Thoracic aorta (tissue), 2 donors: ENCODE measurements around the gene LTN1. TPM values are rescaled to one million over a fixed set of nuclear protein-coding genes. Genes with fewer than 3 reads are reported as not detected.
A peak's percentile ranks its signal among the peaks of the same experiment; 100 is the strongest.

Experiments
- ATAC-seq: fragments of 150-250 bp; one replicate; pipeline ENCODE4 v1.8.0; 2017; ENCODE audit warnings: low read depth; ENCODE audit not compliant: insufficient number of reproducible peaks, low FRiP score
- DNase-seq: peaks from one replicate; pipeline ENCODE4 v3.0.0-alpha.2; 2020; ENCODE audit warnings: low spot score
- H3K27ac ChIP-seq, 2 donors: fragments of 200-600 bp; sonication (generic); 1 replicate in 1 of 2; 2 replicates in 1 of 2; pipeline ENCODE4 v1.5.1; 2016; ENCODE audit warnings: mild to moderate bottlenecking in 2 of 2, moderate library complexity in 2 of 2
- H3K27me3 ChIP-seq: fragments of 200-600 bp; sonication (generic); replicated peaks from 2 replicates; pipeline ENCODE4 v1.6.0; 2016; ENCODE audit warnings: mild to moderate bottlenecking; ENCODE audit not compliant: insufficient read depth
- H3K36me3 ChIP-seq: fragments of 200-600 bp; sonication (generic); one replicate; pipeline ENCODE4 v1.5.1; 2016
- H3K4me1 ChIP-seq, 2 donors: fragments of 200-600 bp; sonication (generic); 1 replicate in 1 of 2; 2 replicates in 1 of 2; pipeline versions ENCODE4 v1.5.1 to v1.6.0; 2016; ENCODE audit warnings: low read depth in 2 of 2, mild to moderate bottlenecking in 1 of 2; ENCODE audit not compliant: control insufficient read depth in 1 of 2
- H3K4me3 ChIP-seq: fragments of 200-600 bp; sonication (generic); 2 replicates; pipeline ENCODE4 v1.5.1; 2016; ENCODE audit warnings: mild to moderate bottlenecking
- H3K9me3 ChIP-seq: fragments of 200-600 bp; sonication (generic); 2 replicates; pipeline ENCODE4 v1.5.1; 2016
- total RNA-seq, 2 donors: library from RNA; depleted of rRNA; stranded (reverse); fragments of >200 nt; gene quantifications; one replicate each; pipeline versions ENCODE4 v1.1.0 to v1.2.3, GENCODE V29; 2016
- TF ChIP-seq, protein P1 (sequence below): fragments of 200-600 bp; sonication (generic); IDR thresholded peaks from one replicate; pipeline ENCODE4 v1.5.1; 2019; ENCODE audit warnings: antibody characterized with exemption

The LTN1 gene
- total RNA-seq, 2 donors from 2014 or later: 23.4 to 26.8 TPM

DNA sequence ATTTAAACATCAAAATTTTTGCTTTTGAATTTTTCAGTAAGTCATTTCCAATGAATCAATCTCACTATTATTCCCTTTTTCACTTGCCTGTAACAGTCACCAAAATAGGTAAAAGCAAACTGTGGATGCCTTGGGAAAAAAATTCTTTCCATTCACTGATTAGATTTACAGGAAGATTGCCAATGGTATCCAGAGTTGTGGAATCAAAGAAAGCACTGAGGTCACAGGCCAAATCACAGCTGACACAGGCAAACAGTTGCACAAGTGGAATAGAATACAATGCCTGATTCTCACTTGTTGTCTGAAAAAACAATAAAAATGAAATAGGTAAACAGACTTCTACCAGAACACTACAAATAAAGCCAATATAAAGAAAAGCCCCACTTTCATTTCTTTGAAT, 48.4 kb downstream of the LTN1 start:
- DNase-seq: no peak
- Histone ChIP-seq H3K27ac (peak overlapping the region in 1 of 2 donors; percentile 39), H3K4me3 (no peak overlapping the region), H3K27me3 (no peaks in the 10 kb centered on the region), H3K9me3 (no peaks in the 10 kb centered on the region), H3K4me1 (peaks cover 8 to 13% of the 10 kb centered on the region in 2 donors), H3K36me3 (peaks cover 10% of the 10 kb centered on the region)
- no peak for ATAC-seq
- TF ChIP-seq, protein P1, sequence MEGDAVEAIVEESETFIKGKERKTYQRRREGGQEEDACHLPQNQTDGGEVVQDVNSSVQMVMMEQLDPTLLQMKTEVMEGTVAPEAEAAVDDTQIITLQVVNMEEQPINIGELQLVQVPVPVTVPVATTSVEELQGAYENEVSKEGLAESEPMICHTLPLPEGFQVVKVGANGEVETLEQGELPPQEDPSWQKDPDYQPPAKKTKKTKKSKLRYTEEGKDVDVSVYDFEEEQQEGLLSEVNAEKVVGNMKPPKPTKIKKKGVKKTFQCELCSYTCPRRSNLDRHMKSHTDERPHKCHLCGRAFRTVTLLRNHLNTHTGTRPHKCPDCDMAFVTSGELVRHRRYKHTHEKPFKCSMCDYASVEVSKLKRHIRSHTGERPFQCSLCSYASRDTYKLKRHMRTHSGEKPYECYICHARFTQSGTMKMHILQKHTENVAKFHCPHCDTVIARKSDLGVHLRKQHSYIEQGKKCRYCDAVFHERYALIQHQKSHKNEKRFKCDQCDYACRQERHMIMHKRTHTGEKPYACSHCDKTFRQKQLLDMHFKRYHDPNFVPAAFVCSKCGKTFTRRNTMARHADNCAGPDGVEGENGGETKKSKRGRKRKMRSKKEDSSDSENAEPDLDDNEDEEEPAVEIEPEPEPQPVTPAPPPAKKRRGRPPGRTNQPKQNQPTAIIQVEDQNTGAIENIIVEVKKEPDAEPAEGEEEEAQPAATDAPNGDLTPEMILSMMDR: no peak

DNA sequence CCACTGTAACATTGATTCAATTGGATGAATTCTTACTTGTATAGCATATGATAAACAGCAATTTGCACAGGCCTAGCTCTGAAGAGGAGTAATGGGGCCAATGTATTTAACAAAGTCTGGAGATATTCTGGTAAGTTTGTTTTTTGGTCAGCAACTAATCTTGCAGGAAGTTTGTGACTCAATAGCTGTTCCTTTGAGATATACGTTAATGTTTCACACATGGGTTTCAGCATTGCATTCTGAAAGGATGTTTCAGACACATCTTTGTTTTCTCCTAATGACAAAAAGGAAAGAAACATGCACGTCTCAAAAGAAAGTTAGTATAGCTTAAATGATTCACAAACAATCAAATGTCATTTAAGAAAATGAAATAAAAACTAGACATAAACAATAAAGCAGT, 49.0 kb downstream of the LTN1 start:
- Histone ChIP-seq H3K36me3 (peaks cover 10% of the 10 kb centered on the region), H3K4me1 (peaks cover 8 to 13% of the 10 kb centered on the region in 2 donors), H3K9me3 (no peaks in the 10 kb centered on the region), H3K27me3 (no peaks in the 10 kb centered on the region), H3K27ac (peak overlapping the region in 1 of 2 donors; percentile 39), H3K4me3 (no peak overlapping the region)
- ATAC-seq (no peak), DNase-seq (no peak)
- TF ChIP-seq, protein P1: no peak

DNA sequence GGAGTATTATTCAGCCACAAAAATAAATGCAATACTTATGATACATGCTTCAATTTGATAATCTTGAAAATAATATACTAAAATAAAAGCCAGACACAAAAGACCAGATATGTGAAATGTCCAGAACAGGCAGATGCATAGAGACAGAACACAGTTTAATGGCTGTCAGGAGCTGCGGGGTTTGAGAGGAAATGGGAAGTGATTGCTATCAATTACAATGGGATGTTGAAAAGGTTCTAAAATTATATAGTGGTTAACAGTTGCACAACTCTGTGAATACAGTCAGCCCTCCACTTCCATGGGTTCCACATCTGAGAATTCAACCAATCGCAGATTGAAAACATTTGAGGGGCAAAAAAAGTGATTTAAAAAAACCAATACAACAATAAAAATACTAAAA, 54.0 kb downstream of the LTN1 start:
- H3K9me3 ChIP-seq: no peaks in the 10 kb centered on the region
- H3K27ac ChIP-seq: no peak overlapping the region
- H3K36me3 ChIP-seq: peaks cover 20% of the 10 kb centered on the region
- DNase-seq (no peak), ATAC-seq (no peak)
- peaks cover 5 to 6% of the 10 kb centered on the region in 2 donors for H3K4me1 ChIP-seq
- no peaks in the 10 kb centered on the region for H3K27me3 ChIP-seq
- no peak overlapping the region for H3K4me3 ChIP-seq
- TF ChIP-seq, protein P1: no peak

DNA sequence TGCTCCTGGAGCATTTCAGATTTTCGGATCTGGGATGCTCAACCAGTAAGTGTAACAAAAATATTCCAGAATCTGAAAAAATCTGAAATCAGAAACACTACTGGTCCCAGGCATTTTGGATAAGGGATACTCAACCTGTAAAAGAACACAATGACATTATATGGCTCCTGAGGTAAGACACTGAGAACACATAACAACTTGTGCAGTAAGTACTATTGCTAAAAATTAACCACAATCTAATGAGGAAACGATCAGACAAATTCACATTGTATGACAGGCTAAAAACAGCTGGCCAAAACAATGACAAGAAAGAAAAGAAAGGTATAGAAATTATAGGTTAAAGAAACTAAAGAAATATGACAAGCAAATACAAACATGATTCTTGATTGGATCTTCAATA, 54.9 kb downstream of the LTN1 start:
- H3K4me3 ChIP-seq: no peak overlapping the region
- H3K36me3 ChIP-seq: peaks cover 16% of the 10 kb centered on the region
- H3K9me3 ChIP-seq: no peaks in the 10 kb centered on the region
- TF ChIP-seq, protein P1: no peak
- H3K4me1 ChIP-seq: peaks cover 5 to 6% of the 10 kb centered on the region in 2 donors
- no peak for ATAC-seq
- H3K27me3 ChIP-seq: no peaks in the 10 kb centered on the region
- DNase-seq: no peak
- no peak overlapping the region for H3K27ac ChIP-seq

DNA sequence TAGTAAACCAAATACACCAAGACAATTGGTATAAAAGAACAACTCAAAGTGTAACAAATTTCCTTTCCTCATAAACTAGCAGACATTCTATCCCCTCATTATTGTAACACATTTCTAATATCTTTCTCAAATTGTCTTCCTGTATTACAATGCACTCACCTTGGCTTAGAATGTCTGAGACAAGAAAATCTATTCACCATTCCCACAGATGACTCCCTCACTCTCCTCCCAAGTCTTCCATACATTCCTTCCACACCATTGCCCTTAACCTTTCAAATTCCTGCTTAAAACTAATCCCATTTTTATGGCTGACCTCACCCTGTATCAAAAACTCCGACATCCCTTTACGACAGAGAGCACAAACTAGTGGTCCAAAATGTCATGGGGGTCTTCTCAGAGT, 56.0 kb downstream of the LTN1 start:
- ATAC-seq: no peak
- Histone ChIP-seq H3K9me3 (no peaks in the 10 kb centered on the region), H3K27me3 (no peaks in the 10 kb centered on the region), H3K36me3 (peaks cover 10% of the 10 kb centered on the region), H3K4me3 (no peak overlapping the region), H3K27ac (no peak overlapping the region), H3K4me1 (peaks cover 5 to 6% of the 10 kb centered on the region in 2 donors)
- DNase-seq: no peak
- TF ChIP-seq, protein P1: no peak
